Central memory CD8-positive, alpha-beta T cell (primary cell): ENCODE results near the gene ITPKB.
A peak's percentile ranks its signal among the peaks of the same experiment; 100 is the strongest.
"Not testable (repeated sequence)": the region's sequence is repeated elsewhere in the genome, so short reads cannot be mapped to it uniquely, and the experiment has no call there.

Experiments used
- ATAC-seq: fragments of 150-1000 bp; cut with Tn5 transposase; replicated peaks from 2 replicates; pipeline ENCODE4 v1.10.0; 2022; ENCODE audit warnings: mild to moderate bottlenecking, moderate FRiP score, moderate number of reproducible peaks; ENCODE audit not compliant: poor library complexity, severe bottlenecking; ENCODE audit errors: extremely low read depth
- DNase-seq, 2 donors: peaks; one replicate each; pipeline ENCODE4 v3.0.0; 2021; ENCODE audit warnings: low spot score in 2 of 2
- H3K27ac Mint-ChIP-seq: one replicate; pipeline ENCODE4 v1.8.0; 2022; ENCODE audit warnings: low read depth, mild to moderate bottlenecking, moderate library complexity, mixed read lengths
- H3K27me3 Mint-ChIP-seq: one replicate; pipeline ENCODE4 v1.8.0; 2022; ENCODE audit warnings: mixed read lengths
- H3K36me3 Mint-ChIP-seq: one replicate; pipeline ENCODE4 v1.8.0; 2022; ENCODE audit warnings: mild to moderate bottlenecking, moderate library complexity, mixed read lengths; ENCODE audit not compliant: insufficient read depth
- H3K4me1 Mint-ChIP-seq: one replicate; pipeline ENCODE4 v1.8.0; 2022; ENCODE audit warnings: mixed read lengths
- H3K4me3 Mint-ChIP-seq: one replicate; pipeline ENCODE4 v1.8.0; 2022; ENCODE audit warnings: mild to moderate bottlenecking, moderate library complexity, mixed read lengths
- H3K9me3 Mint-ChIP-seq: one replicate; pipeline ENCODE4 v1.8.0; 2022; ENCODE audit warnings: mixed read lengths

ITPKB gene

DNA sequence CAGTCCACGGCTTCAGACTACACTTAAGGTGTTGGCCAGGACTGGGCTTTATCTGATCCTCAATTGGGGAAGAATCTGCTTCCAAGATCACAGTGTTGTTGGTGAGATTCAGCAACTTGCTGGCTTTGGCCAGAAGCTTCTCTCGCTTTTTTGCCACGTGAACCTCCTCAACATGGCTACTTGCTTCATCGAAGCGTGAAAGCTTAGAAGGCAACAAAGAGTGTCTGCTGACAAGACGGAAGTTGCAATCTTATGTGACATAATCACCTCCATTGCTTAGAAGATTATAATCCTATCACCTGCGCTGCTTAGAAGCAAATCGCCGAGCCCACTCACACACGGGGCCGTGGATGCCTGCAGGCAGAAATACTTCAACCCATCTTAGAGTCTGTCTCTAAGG lies 10.4 kb upstream of the ITPKB start:
- Mint-ChIP-seq H3K36me3 (peaks cover 2% of the 10 kb centered on the region), H3K27ac (no peak overlapping the region), H3K4me3 (no peak overlapping the region), H3K9me3 (no peaks in the 10 kb centered on the region), H3K27me3 (no peaks in the 10 kb centered on the region), H3K4me1 (peaks cover 19% of the 10 kb centered on the region)
- ATAC-seq = no peak
- DNase-seq = no peak

DNA sequence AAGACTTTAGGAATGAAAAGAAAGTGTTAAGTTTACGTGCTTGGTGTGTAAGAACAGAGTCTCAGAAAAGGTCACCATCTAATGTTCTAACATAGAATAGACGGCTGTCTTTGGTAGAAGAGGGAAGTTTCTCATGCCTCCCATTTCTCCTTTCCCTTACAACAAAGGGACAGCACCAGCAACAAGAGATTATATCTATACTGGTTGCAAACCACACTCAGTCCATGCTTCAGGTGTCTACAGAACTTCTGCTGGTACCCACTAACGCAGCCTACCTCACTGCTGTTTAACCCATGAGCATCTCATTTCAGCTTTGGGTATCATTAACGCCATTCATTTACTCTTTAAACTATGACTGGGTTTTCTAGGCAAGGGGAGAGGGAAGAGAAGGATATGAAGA lies 9.2 kb upstream of the ITPKB start:
- H3K4me3 Mint-ChIP-seq = no peak overlapping the region
- H3K9me3 Mint-ChIP-seq = no peaks in the 10 kb centered on the region
- ATAC-seq = no peak
- H3K4me1 Mint-ChIP-seq = peaks cover 11% of the 10 kb centered on the region
- no peak overlapping the region for H3K27ac Mint-ChIP-seq
- no peaks in the 10 kb centered on the region for H3K27me3 Mint-ChIP-seq
- DNase-seq = no peak
- H3K36me3 Mint-ChIP-seq = peaks cover 2% of the 10 kb centered on the region

DNA sequence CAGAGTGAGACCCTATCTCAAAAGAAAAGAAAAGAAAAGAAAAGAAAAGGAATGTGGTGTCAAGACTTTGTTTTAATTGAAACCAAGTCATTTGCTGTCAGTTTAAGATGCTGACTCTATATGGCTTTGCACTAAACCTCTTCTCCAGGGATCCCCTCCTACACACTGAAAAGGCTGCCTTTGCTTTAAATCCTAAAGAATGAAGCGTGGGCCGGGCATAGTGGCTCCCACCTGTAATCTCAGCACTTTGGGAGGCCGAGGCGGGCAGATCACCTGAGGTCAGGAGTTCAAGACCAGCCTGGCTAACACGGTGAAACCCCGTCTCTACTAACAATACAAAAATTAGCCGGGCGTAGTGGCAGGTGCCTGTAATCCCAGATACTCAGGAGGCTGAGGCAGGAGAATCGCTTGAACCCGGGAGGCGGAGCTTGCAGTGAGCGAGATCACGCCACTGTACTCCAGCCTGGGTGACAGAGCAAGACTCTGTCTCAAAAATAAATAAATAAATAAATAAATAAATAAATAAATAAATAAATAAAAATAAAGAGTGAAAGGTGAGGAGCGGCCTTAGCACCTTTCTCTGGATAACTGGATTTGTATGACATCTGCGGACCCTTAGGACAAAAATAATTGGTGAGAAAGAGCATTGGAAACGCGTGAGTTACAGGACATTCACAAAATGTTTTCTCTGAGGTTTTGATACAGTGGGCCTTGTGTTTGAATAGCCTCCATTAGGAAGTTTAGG lies 8.6 kb upstream of the ITPKB start:
- not testable (repeated sequence) for ATAC-seq, H3K27ac Mint-ChIP-seq, DNase-seq, H3K27me3 Mint-ChIP-seq, H3K36me3 Mint-ChIP-seq, H3K4me3 Mint-ChIP-seq, H3K9me3 Mint-ChIP-seq
- peaks cover 10% of the 10 kb centered on the region for H3K4me1 Mint-ChIP-seq

DNA sequence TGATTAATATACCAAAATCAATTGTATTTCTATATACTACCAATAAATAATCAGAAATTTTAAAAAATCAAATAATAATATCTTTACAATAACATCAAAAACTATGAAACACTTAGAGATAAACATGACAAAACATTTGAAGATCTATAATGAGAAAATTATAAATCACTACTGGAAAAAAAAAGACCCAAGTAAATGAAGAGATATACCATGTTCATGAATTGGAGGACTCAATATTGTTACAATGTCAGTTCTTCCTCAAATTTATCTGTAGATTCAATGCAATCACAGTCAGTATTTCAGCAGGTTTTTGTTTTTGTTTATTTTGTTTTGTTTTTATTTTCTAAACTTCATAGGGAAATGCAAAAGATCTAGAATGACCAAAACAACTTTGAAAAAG lies 4.2 kb upstream of the ITPKB start:
- Mint-ChIP-seq H3K27me3 (no peaks in the 10 kb centered on the region), H3K4me1 (peaks cover 12% of the 10 kb centered on the region), H3K36me3 (peaks cover 10% of the 10 kb centered on the region), H3K4me3 (no peak overlapping the region), H3K27ac (no peak overlapping the region), H3K9me3 (no peaks in the 10 kb centered on the region)
- DNase-seq (no peak), ATAC-seq (no peak)

DNA sequence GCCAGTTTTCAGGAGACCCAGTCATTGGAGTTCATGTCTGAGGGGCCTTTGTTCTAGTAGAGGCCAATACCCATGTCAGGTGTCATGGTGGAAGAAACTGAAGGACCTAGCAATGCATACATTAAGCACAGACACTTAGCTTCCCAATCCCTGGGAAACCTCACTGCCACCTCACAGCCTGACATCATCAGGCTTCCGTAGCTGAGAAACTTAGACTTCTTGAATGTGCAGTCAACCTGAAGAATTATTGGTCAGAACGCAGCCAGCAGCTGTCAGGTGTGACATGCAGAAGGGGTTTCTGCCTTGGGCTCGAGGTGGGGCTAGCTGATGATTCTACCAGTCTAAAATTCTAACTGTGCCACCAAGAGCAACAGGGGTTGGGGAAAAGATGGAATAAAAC lies 1.9 kb upstream of the ITPKB start:
- Mint-ChIP-seq H3K4me3 (no peak overlapping the region), H3K9me3 (no peaks in the 10 kb centered on the region), H3K36me3 (peaks cover 27% of the 10 kb centered on the region), H3K27me3 (no peaks in the 10 kb centered on the region), H3K27ac (no peak overlapping the region), H3K4me1 (peaks cover 14% of the 10 kb centered on the region)
- ATAC-seq = no peak
- no peak for DNase-seq

DNA sequence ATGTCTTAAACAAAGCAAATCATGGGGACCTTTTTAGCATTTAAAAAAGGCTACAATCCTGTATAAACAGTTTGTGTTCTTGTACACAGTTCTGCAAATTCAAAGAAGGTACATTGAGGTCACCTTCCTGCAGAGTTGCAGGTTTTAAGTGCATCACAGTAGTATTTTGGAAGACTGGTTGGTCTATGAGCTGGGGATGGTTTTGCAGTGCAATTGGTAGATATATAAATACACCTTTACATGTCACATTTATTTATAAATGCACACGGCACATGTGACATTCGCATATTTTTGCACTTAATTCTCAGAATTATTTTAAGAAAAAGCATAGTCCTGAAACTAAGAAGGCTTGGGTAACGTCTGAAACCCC lies 599 bp upstream of the ITPKB start:
- Mint-ChIP-seq H3K27ac (peak overlapping the region; percentile 97), H3K9me3 (no peaks in the 10 kb centered on the region)
- ATAC-seq = peak; percentile 11

DNA sequence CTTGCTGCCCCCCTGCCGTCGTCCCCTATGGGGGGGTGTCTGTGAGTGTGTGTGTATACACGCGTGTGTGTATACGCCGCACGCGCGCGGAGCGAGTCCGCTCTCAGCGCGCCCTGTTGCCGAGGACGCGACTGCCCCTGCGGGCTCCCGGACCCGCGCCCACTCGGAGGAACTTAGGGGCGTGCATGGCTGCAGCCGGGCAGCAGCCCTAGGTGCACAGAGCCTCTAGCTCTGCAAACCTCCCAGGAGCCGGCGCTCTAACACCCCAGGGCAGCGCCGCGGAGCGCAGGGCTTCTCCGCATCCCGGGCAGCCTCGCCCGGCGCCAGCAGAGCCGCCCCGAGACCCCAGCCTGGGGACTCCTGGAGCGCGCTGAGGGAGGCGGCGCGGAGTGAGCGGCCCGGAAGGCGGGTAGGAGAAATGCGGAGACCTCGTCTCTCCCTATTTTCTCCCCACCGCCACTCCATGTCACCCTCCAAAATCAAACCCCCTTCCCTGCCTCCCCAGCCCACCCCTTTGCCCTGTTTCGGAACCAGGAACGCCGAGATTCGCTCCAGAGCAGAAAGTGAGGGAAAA lies 574 bp downstream of the ITPKB start:
- Mint-ChIP-seq H3K9me3 (no peaks in the 10 kb centered on the region), H3K4me3 (peak overlapping the region; percentile 96), H3K4me1 (peaks cover 39% of the 10 kb centered on the region), H3K27me3 (no peaks in the 10 kb centered on the region), H3K36me3 (peaks cover 50% of the 10 kb centered on the region), H3K27ac (peak overlapping the region; percentile 97)
- ATAC-seq (peak; percentile 11), DNase-seq (peak in 1 of 2 donors; percentile 32)

More for the DNA sequence above, 599 bp upstream of the ITPKB start:
- H3K27me3 Mint-ChIP-seq = no peaks in the 10 kb centered on the region
- peaks cover 41% of the 10 kb centered on the region for H3K36me3 Mint-ChIP-seq
- no peak for DNase-seq
- H3K4me3 Mint-ChIP-seq = peak overlapping the region; percentile 96
- peaks cover 28% of the 10 kb centered on the region for H3K4me1 Mint-ChIP-seq

DNA sequence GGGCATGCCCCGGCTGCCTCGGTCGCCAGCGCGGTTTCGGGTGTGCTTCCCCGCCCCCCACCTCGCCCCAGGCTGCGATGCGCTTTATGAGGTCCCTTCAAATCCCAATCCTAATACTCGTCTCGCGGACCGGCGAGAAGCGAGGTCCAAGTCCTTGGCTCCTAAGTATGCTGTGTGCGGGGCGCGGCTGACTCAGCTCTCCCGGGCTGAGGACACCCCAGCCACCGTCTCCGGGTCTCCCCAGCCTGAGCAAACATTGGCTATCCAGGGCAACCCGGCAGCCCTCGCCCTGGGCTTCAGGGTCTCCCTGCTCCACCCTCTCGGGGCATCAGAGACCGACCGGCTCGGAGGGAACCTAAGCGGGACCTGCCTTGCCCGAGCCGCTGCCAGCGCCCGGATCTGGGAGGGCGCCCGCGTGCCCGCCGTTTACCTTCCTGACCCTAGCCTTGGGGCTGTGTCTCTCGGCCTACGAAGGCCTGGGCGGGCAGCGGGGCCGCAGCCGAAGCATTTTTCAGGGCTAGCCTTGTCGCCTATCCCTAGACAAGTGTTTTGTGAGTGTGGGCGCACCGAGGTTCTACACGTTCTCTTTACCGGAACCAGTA lies 1.2 kb downstream of the ITPKB start:
- DNase-seq (peak; percentile 32 to 36), ATAC-seq (peak; percentile 18)
- H3K4me3 Mint-ChIP-seq = peak overlapping the region; percentile 96
- no peaks in the 10 kb centered on the region for H3K27me3 Mint-ChIP-seq
- H3K27ac Mint-ChIP-seq = peak overlapping the region; percentile 97
- H3K4me1 Mint-ChIP-seq = peaks cover 45% of the 10 kb centered on the region
- peaks cover 51% of the 10 kb centered on the region for H3K36me3 Mint-ChIP-seq
- H3K9me3 Mint-ChIP-seq = no peaks in the 10 kb centered on the region

DNA sequence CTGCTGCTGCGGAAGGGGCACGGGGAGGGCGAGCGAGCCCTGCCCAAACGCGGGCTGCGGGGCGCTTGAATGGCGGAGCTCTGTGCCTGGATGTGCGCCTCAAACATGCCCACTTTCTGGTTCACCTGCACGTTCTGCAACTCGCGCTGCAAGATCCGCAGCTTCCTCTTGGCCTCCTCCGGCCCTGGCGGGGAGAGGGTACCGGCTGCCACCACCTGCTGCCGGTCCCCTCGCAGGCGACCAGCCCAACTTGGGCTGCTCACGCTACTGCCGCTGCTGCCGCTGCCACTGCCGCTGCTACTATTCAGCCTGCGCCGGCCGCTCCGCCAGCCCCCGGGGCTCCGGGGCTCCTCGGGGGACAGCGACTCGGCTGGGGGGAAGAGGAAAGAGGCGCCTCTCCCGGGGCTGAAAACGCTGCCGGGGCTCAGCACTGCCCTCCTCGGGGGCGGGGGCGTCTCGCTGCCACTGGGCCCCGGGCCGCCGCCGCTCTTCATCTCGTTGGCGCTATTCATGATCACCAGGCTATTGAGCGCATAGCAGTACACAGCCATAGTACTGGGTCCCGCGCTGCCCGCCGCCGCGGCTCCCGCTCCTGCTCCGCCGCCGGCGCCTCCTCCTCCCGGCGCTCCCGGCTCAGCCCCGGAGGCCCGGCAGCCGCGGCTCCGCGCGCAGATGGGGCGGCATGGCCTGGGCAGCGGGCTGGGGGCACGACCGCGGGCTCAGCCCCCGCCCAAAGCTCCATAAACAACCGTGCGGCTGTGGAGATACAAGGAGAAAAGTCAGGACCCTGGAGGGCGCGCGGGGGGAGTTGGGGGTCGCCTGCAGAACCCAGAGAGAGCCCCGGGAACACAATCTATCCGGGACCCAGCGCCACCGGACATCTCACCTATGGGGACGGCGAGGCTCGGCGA lies 1.9 kb downstream of the ITPKB start:
- Mint-ChIP-seq H3K27me3 (no peaks in the 10 kb centered on the region), H3K27ac (peak overlapping the region; percentile 97), H3K4me1 (peaks cover 49% of the 10 kb centered on the region), H3K4me3 (peak overlapping the region; percentile 96), H3K36me3 (peaks cover 56% of the 10 kb centered on the region), H3K9me3 (no peaks in the 10 kb centered on the region)
- DNase-seq = peak; percentile 40 to 61
- ATAC-seq = peak; percentile 52

DNA sequence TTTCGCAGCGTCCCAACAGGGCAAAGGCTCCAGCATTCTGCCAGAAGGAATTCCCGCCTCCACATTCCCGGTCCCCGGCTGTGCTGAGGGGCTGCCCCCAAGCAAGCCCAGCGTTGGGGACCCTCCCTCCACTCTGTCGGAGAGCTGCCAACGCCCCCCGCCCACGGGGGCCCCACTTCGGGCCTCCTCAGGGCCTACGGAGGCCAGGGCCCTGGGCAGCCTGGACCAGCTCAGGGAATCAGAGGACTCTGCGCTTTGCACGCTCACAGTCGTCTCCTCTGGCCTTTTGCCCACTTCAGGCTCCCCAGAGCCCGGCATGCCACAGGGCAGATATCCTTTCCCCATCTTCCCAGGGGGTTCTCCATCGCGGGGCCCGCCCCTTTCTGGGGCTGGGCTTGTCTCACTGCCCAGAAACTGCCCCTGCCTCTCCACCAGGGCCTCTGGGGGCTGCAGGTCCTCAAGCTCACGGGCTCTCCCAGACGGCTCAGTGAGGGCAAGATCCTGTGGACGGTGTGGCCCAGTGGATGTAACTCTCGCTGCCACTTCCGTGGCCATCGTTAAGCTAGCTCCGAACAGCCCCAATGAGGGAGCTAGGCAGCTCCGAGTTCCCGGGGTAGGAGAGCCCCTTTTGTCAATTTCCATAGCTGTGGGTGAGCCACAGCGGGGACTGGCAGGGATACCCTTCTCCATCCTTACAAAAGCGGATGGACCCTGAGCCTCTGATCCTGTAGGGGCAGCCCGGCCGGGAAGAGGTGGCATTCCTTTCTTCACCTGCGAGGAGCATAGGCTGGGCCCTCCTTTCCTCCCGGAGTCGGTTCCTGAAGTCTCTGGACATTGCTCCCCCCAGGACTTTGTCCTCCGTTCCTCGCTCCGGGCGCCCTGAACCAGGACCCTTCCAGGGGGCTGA lies 2.8 kb downstream of the ITPKB start:
- Mint-ChIP-seq H3K36me3 (peaks cover 60% of the 10 kb centered on the region), H3K27ac (peak overlapping the region; percentile 94), H3K27me3 (no peaks in the 10 kb centered on the region), H3K4me1 (peaks cover 56% of the 10 kb centered on the region), H3K9me3 (no peaks in the 10 kb centered on the region), H3K4me3 (peak overlapping the region; percentile 96)
- ATAC-seq (no peak), DNase-seq (no peak)

DNA sequence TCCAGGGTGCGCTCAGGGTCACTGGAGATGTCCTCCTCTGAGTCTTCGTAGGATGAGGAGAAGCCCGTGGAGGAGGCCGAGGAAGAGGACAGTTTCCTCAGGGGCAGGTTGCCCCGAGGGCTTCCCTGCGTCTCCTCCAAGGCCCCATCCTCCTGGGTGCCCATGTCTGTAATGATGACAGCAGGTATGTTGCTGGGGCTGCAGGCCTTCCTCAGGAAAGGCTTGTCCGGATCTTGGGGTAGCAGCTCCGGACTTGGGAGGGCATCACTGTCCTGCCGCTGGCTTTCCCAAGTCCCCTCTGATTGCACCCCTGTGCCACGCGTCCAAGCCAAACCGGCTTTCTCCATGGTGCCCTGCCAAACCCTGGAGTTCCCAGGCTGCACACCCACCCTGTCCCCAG lies 3.5 kb downstream of the ITPKB start:
- Mint-ChIP-seq H3K36me3 (peaks cover 64% of the 10 kb centered on the region), H3K9me3 (no peaks in the 10 kb centered on the region), H3K27ac (peak overlapping the region; percentile 94), H3K4me3 (peak overlapping the region; percentile 96), H3K4me1 (peaks cover 63% of the 10 kb centered on the region), H3K27me3 (no peaks in the 10 kb centered on the region)
- DNase-seq (no peak), ATAC-seq (no peak)
